Stomach (tissue), 4 donors: ENCODE measurements around the gene UCN2.

ENCODE experiments used
- CTCF ChIP-seq, 7 experiments: fragments of 450-650 bp in 4 of 7; fragments of 200-600 bp in 3 of 7; sonication (generic) in 3 of 7; IDR thresholded peaks; one replicate each; pipeline ENCODE4 v1.5.1; 2016 to 2019; ENCODE audit warnings: antibody characterized with exemption in 7 of 7, control low read depth in 2 of 7, mild to moderate bottlenecking in 1 of 7
- POLR2A ChIP-seq, 4 donors: fragments of 450-650 bp; IDR thresholded peaks; one replicate each; pipeline ENCODE4 v1.6.1; 2016; ENCODE audit warnings: antibody characterized with exemption in 4 of 4, control low read depth in 2 of 4, mild to moderate bottlenecking in 1 of 4, moderate library complexity in 1 of 4
- POLR2AphosphoS5 ChIP-seq, 3 donors: sonication (generic); formaldehyde crosslinking; IDR thresholded peaks; one replicate each; pipeline ENCODE4 v1.6.1; 2016; ENCODE audit warnings: antibody characterized with exemption in 3 of 3

DNA sequence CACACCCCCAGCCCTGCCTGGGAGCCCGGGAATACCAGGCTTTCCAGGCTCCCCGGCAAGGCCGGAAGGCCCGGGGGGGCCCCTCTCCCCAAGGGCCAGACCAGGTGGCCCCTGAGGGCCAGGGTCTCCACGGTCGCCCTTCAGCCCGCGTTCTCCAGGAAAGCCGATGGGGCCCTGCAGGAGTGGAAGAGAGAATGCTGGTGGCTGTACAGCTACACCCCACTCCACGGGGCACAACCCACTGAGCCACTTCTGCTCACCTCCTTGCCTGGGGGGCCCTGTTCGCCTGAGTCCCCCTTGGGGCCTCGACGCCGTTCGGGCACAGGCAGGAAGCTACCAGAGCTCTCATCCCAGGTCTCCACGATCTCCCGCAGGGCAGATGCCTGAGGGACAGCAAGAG lies 11.8 kb upstream of the UCN2 start:
- TF ChIP-seq POLR2A (IDR thresholded peaks at IDR 0.05) (no peak), CTCF (IDR thresholded peaks at IDR 0.05) (no peak), POLR2AphosphoS5 (IDR thresholded peaks at IDR 0.05) (no peak)
